ENCODE results near the gene ITPRID2. TPM values are rescaled to one million over a fixed set of nuclear protein-coding genes. Genes with fewer than 3 reads are reported as not detected.

Gene ITPRID2
- total and polyA plus RNA-seq, 2 of the 8 experiments (the other 6 are each of a cell fraction or from before 2014, with no cell fraction given), result 1.9 to 12.6 TPM

DNA sequence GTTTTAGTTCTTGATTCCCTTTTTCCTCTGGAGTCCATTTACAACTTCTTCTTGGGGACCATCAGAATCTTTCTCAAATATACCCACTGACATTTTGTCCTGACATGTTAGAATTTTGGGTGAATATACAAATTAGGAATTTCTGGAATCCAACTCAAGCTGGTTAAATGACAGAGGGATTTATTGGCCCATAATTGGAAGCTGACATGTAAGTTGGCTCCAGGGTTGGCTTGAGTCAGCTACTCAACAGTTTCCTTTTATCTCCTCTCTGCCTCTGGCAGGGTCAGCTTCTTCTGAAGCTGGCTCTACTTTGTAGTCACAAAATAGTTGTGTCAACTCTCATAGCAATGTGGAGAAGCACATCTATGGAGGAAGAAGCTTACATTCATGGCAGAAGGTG, 57.5 kb downstream of the ITPRID2 start:
- H3K9me3 ChIP-seq (ENCODE audit: insufficient read depth in 2 of 2, low read depth in 1 of 2, low read length in 1 of 2), result no peaks in the 10 kb centered on the region
- no peak overlapping the region for H3K23ac ChIP-seq (ENCODE audit: insufficient read length)
- H3K36me3 ChIP-seq (ENCODE audit: control insufficient read depth in 2 of 4, insufficient read depth in 4 of 4, low read length in 3 of 4), result no peaks in the 10 kb centered on the region
- no peak for DNase-seq (ENCODE audit: low read depth in 1 of 2, low spot score in 2 of 2)
- H3K79me2 ChIP-seq (ENCODE audit: control insufficient read depth in 1 of 2, insufficient read depth in 2 of 2, low read length in 2 of 2), result no peaks in the 10 kb centered on the region
- no peak overlapping the region for H3K4me3 ChIP-seq (ENCODE audit: extremely low read depth in 1 of 4, insufficient read depth in 2 of 4, low read depth in 3 of 4, low read length in 4 of 4)
- H2BK20ac ChIP-seq (ENCODE audit: low read length), result no peak overlapping the region
- FAIRE-seq, result no peak
- no peak overlapping the region for H3K4me2 ChIP-seq (ENCODE audit: insufficient read depth in 1 of 2, low read depth in 2 of 2, low read length in 2 of 2)
- H3K56ac ChIP-seq (replicated peaks; ENCODE audit: insufficient read length, low read depth, low read length), result no peak overlapping the region
- no peak overlapping the region for H2BK12ac ChIP-seq (ENCODE audit: low read depth, low read length)
- H2BK5ac ChIP-seq (ENCODE audit: low read depth, low read length), result no peak overlapping the region
- H4K20me1 ChIP-seq (replicated peaks in 1 of 2; ENCODE audit: control insufficient read depth in 1 of 2, insufficient read depth in 2 of 2, low read length in 2 of 2), result no peaks in the 10 kb centered on the region
- no peak overlapping the region for H4K5ac ChIP-seq (ENCODE audit: insufficient read length, low read depth, low read length)
- no peaks in the 10 kb centered on the region for H3K79me1 ChIP-seq (ENCODE audit: low read depth, low read length)
- H3K4ac ChIP-seq (replicated peaks; ENCODE audit: insufficient read length, low read depth, low read length), result no peak overlapping the region
- H4K8ac ChIP-seq (ENCODE audit: extremely low read depth, insufficient read depth, low read length), result no peak overlapping the region
- H3K23me2 ChIP-seq (ENCODE audit: low read depth, low read length), result no peaks in the 10 kb centered on the region
- ChIA-PET POLR2A (ENCODE audit: partially characterized antibody) (no interaction called here), CTCF (ENCODE audit: partially characterized antibody) (interaction anchor here (0.5 to 0.6 kb wide), 2 partner anchors 78 to 297 kb away, joined by 3 to 4 read pairs; no protein-coding TSS in a partner anchor)
- H3K27me3 ChIP-seq (replicated peaks in 1 of 4; ENCODE audit: control insufficient read depth in 3 of 4, extremely low read depth in 1 of 4, insufficient read depth in 3 of 4, low read length in 3 of 4), result peaks cover 0 to 2% (median 0%) of the 10 kb centered on the region in 4 experiments; a peak in 1 of 7 replicates
- H2AFZ ChIP-seq (ENCODE audit: low read length), result no peak overlapping the region
- no peak overlapping the region for H3K27ac ChIP-seq (ENCODE audit: low read depth, low read length)
- no peak overlapping the region for H2BK15ac ChIP-seq (ENCODE audit: low read length)
- no peak overlapping the region for H3K9ac ChIP-seq (replicated peaks in 1 of 4; ENCODE audit: extremely low read depth in 1 of 4, low read depth in 3 of 4, low read length in 3 of 4)
- no peak overlapping the region for H3K18ac ChIP-seq (ENCODE audit: extremely low read depth, low read length)
- no peak overlapping the region for H3K14ac ChIP-seq (ENCODE audit: insufficient read length)
- H2BK120ac ChIP-seq (replicated peaks; ENCODE audit: low read depth, low read length), result no peak overlapping the region
- H3K4me1 ChIP-seq (replicated peaks in 1 of 4; ENCODE audit: control insufficient read depth in 3 of 4, insufficient read depth in 4 of 4, low read length in 3 of 4), result no peaks in the 10 kb centered on the region
- no peak overlapping the region for H2AK5ac ChIP-seq (ENCODE audit: low read depth, low read length)
- no peak overlapping the region for H4K91ac ChIP-seq (replicated peaks; ENCODE audit: insufficient read length, low read length)
- TF ChIP-seq YY1 (IDR thresholded peaks at IDR 0.05; ENCODE audit: low read depth, low read length) (no peak), RNF2 (IDR thresholded peaks at IDR 0.05; ENCODE audit: borderline replicate concordance, low read depth, low read length, missing control alignments, poor library complexity, severe bottlenecking) (no peak), CTBP2 (IDR thresholded peaks at IDR 0.05; ENCODE audit: borderline replicate concordance, insufficient read depth, insufficient read length, low read length) (no peak), JUN (IDR thresholded peaks at IDR 0.05; ENCODE audit: low read depth, low read length) (no peak), GTF2F1 (IDR thresholded peaks at IDR 0.05; ENCODE audit: borderline replicate concordance, low read depth, low read length) (no peak), EP300 (IDR thresholded peaks at IDR 0.05; ENCODE audit: borderline replicate concordance in 1 of 2, low read depth in 2 of 2, low read length in 2 of 2) (no peak), SP1 (IDR thresholded peaks at IDR 0.05; ENCODE audit: low read depth, low read length) (no peak), POLR2AphosphoS5 (IDR thresholded peaks at IDR 0.05; ENCODE audit: low read depth, low read length) (no peak), EZH2 (IDR thresholded peaks at IDR 0.05; ENCODE audit: low read depth, low read length, severe bottlenecking) (no peak), CHD2 (IDR thresholded peaks at IDR 0.05; ENCODE audit: low read length) (no peak), TAF1 (IDR thresholded peaks at IDR 0.05; ENCODE audit: low read depth, low read length) (no peak)

Measured in H1 (cell line).